NCI-H2196 treated with DMSO at 0.1 percent for 48 hours (cell line): ENCODE results near the gene FAM131C.
A peak's percentile ranks its signal among the peaks of the same experiment; 100 is the strongest.

ENCODE experiments used
- DNase-seq: peaks from one replicate; lab custom pipeline; 2025; ENCODE audit not compliant: unreplicated experiment; lab: John Stamatoyannopoulos, UW

FAM131C gene, protein sequence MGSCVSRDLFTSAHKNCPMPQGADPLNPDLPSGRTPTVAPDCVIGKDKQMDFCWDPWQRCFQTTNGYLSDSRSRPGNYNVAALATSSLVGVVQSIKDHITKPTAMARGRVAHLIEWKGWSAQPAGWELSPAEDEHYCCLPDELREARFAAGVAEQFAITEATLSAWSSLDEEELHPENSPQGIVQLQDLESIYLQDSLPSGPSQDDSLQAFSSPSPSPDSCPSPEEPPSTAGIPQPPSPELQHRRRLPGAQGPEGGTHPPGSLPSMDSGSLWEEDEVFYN

DNA sequence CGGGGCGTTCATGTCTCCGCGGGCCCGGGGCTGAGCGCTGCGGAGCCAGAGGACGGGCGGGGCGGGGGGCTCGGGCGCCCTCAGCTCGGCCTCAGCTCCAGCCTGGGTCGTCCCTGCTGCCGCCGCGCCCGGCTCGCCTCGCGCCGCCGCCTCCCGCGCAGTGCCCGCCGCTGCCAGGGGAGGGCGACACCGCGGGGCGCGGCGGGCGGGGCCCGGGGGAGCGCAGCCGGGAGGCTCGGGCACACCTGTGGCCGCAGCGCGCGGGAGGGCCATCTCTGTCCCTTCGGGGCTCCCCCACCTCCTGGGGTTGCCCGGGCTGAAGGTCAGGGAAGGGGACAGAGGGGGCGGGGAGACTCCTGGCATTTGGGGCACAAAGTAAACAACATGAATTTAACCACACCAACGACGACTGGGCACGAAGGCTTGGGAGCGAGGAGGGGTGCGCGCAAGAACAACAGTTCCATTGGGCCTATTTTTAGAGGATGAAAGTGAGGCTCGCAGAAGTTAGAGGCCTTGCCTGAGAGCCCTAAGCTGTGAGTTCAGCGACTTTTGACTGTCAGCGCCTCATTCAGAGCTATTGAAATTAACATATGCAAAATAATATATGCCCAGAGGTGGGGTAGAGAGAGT, at the start of gene FAM131C:
TSS of gene FAM131C (minus strand) at position 162 of the 630 bp plus-strand sequence. CDS start 209 bp downstream, outside the sequence.
- DNase-seq, result no peak

DNA sequence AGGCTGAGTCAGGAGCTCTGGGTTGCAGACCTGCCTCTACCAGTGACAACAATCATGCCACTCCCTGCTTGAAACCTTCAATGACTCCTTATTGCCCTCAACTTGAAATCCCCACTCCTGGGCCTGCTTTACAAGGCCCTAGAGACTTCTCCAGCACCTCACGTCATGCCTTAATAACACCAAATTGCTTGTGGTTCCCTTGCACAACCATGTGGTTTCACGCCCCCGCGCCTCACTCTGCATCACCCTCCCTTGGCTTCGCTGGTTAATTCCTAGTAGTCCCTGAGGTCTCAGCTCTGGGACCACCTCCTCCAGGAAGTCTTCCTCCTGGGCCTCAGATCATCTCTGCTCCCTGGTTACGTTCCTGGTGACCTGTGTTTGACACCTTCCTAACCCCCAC, 49.5 kb upstream of the FAM131C start:
- no peak for DNase-seq

DNA sequence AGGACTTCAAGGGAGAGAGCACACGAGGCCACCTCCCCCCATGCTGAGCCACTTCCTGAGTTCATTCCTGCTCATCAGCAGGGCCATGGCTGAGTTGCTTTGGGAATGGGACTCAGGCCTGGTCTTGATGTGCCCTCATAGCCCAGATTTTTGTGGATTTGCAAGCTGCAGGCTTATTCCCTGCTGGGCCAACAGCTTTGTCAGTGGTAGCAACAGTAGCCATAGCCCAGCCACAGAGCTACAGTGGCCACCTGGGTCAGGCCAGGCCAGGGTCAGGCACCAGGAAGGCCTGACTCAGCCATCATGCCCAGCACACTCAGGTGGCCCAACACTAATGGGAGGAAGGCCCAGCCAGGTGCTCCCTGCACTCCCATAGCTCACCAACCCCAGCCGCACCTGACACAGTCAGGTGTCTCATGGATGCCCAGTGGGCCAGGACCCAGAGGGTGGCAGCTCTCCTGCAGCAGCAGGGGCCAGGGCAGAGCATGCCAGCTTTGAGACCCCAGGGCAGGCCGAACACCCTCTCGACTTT, 49.0 kb upstream of the FAM131C start:
- DNase-seq, result no peak

GRCh38 chr1:16120940-16121410, 47.5 kb upstream of the FAM131C start:
- peak; percentile 79 for DNase-seq

GRCh38 chr1:16120407-16120806, 47.0 kb upstream of the FAM131C start:
- no peak for DNase-seq

GRCh38 chr1:16119926-16120325, 46.5 kb upstream of the FAM131C start:
- DNase-seq, result no peak

GRCh38 chr1:16119504-16119903, 46.1 kb upstream of the FAM131C start:
- no peak for DNase-seq

GRCh38 chr1:16118706-16119105, 45.3 kb upstream of the FAM131C start:
- DNase-seq, result no peak

GRCh38 chr1:16117936-16118335, 44.5 kb upstream of the FAM131C start:
- DNase-seq, result no peak

GRCh38 chr1:16117369-16117768, 43.9 kb upstream of the FAM131C start:
- no peak for DNase-seq

GRCh38 chr1:16116625-16117024, 43.2 kb upstream of the FAM131C start:
- DNase-seq, result no peak

GRCh38 chr1:16116002-16116401, 42.6 kb upstream of the FAM131C start:
- no peak for DNase-seq

DNA sequence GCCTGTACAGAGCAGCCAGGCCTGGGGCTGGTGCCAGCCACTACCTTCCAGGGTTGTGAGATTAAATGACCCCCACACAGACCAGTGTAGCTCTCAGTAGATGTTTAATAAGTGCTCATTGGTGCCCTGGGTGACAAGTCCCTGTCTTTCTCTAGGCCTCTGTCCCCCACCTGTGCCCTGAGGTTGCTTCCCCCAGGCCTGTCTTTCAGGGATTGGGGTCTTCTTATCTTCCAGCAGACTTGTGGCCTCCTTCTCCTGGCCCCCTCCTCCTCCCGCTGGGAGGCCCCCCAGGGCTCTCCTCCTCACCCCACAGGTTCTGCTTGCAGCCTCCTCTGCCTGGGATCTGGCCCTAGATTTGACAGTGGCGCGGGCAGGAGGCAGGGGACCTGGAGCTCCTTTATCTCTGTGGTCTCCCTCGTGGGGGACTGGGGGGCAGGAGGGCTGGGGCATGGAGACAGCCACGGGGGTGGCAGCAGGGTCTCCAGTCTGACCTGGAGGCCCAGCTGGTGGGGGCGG, 42.1 kb upstream of the FAM131C start:
- no peak for DNase-seq

- DNase-seq, result no peak
Observed at GRCh38 chr1:16114527-16115467, 41.3 kb upstream of the FAM131C start.

- DNase-seq, result no peak
Observed at GRCh38 chr1:16112596-16113555, 39.4 kb upstream of the FAM131C start.

DNA sequence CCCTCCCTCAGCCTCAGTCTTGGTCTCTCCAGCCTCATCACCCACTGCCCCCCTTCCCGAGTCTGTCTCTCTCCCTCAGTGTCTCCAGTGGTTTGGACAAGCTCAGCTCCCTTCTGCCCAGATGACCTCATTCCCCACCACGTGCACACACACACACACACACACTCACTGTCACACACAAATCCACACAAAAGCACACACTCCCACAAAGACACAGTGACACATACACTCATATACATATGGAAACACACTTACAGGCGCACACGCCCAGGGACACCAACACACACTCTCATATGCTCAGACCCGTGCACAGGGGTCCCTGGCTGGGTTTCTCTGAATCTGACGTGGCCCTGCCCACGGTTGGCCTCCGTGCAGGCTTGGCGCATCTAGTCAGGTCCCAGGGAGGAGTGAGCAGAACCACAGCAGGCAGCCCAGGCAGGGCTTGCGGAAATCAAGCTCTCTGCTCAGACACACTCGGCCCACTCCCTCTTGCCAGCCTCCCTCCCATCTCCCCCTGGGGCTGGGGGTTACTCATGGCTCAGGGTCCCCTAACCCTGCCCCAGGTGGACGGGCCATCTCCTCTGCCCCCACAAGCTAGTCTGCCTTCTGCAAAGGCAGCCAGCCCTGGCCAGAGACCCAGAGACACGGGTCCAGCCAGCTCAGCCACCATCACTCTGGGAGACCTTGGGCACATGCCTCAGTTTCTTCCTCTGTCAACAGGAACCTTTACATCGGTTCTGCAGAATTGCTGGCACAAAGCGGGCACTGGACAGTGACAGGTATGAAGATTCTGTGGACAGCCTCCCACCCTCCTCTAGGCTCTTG, 38.5 kb upstream of the FAM131C start:
- DNase-seq, result no peak

GRCh38 chr1:16110884-16111283, 37.4 kb upstream of the FAM131C start:
- no peak for DNase-seq

DNA sequence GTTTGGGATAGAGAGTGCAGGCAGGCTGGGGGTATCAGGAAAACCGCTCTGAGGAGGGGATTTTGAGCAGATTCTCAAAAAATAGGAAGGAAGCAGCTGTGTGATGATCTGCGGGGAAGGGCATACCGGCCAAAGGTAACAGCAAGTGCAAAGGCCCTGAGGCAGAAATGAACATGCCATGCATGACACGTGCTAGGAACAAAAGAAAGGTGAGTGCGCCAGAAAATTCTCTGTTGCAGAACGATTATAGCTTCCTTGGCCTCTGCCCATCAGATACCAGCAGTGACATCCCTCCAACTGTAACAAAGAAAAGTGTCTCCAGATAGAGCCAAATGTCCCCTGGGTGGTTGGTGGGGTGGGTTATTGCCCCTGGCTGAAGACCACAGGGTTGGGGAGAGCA, 37.0 kb upstream of the FAM131C start:
- no peak for DNase-seq

DNA sequence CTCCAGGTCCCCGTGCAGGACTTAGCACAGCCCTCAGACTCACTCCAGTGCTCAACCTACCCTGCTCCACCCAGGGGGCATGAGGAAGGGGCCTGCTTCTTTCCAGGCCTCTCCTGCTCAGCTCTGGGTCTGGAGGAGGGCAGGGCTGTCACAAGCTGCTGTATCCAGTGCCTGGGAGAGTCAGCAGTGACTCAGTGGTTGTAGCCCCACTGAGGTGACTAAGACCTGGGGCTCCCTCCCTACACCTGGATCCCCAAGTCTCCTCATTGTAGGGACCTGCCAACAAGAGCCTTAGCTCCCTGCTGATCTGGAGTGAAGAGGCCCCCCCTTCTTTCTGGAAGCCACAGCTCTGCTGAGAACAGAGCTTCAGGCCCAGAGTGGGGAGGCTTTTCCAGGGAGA, 36.1 kb upstream of the FAM131C start:
- DNase-seq, result no peak
